Ureter (tissue), 1 donor: ENCODE data around the gene PTPRM. TPM values are rescaled to one million over a fixed set of nuclear protein-coding genes. Genes with fewer than 3 reads are reported as not detected.

Experiments
- DNase-seq: peaks from one replicate; pipeline ENCODE4 v3.0.0-alpha.2; 2020; ENCODE audit warnings: low spot score
- total RNA-seq: library from RNA; stranded (reverse); gene quantifications from one replicate; pipeline ENCODE4 v1.2.4, GENCODE V29; 2023
- donor health status: DM: yes; HTN: yes; CAD: no.

PTPRM gene
- total RNA-seq, 1 donor from 2014 or later, result 148 TPM

- no peak for DNase-seq
Observed at GRCh38 chr18:7600036-7600435, 32.9 kb downstream of the PTPRM start.

DNA sequence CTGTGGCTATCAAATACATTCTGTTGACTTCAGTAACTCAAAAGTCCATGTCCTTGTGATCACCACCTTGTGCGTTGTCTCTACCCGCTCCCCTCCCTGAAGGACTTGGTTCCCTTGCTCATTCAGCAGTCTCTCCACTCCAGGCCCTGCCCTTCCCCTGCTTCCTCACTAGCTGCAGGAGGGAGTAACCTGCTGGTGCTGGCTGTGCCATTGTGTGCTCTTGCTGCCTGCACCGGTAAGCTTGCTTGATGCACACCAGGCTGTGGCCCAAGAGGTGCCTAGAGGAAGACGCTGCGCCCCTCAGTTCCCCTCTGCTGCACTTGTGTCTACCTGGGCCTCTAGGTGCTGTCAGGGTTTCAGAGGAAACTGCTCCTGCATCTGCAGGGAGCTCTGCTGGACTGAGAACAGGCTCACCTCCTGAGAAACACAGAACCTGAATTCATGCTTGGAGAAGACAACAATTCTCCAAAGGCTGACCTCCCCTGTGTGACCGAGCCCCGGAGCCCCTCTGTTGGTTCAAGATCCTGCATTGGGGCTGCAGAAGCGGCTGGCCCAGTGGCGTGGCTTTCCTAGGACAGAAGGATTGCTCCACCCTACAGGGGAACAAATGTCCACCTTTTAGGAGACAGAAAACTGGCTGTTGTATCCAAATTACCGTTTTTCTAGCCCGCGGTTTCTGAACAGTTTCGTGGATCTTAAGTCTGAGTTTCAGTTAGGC is 33.6 kb downstream of the PTPRM start:
- DNase-seq, result no peak

GRCh38 chr18:7601246-7601615 is 34.1 kb downstream of the PTPRM start:
- DNase-seq, result no peak

DNA sequence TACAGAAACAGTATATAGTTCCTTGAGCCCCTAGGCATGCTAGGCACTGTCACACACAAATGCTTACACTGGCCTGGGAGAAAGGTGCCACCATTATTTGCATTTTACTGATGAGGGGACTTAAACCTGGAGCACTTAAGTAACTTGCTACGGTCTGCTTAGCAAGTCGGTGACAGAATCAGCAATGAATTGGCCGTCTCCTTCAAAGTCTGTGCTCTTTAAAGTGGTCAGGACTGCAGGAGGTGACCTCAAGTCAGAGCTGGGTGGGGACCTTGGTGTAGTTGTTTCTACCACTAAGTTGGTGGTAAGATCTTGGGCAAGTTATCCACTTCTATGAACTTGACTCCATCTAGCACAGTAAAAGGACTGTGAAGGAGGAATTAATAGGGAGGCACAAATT is 34.8 kb downstream of the PTPRM start:
- no peak for DNase-seq

DNA sequence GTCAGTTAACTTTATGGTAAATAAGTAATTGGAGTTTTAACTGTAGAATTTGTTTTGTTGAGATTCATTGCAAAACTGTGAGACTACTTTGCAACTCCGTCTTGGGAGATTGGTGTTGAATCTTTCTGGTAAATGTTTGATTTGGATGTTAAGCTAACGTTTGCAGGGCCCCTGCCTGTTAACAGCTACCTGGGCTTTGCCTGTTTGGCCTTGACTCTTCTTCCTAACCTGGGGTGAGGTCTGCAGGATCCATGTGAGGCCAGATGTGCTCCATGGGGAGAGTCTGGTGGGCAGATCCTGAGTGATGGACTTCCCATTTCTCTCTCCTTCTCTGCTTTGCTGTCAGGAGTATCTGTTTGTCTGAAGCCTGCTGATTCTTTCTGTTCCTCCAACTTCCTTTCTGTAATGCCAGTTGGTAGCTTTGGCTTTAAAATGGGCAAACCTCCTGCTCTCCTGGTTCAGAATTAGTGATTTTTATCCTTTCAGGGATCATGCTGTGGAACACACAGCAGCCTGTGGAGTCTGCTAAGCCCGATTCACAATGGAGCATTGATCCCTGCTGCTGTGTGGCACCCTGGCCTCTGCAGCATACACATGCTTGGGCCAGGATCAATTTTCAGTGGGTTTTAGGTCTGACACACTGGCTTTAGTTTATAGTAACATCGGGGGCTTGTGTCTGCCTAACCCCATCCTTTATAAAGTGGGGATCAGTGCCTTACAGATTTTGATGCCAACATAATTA is 36.3 kb downstream of the PTPRM start:
- DNase-seq, result no peak

- no peak for DNase-seq
Observed at GRCh38 chr18:7604361-7604760, 37.2 kb downstream of the PTPRM start.

GRCh38 chr18:7605705-7606104 is 38.6 kb downstream of the PTPRM start:
- no peak for DNase-seq

DNA sequence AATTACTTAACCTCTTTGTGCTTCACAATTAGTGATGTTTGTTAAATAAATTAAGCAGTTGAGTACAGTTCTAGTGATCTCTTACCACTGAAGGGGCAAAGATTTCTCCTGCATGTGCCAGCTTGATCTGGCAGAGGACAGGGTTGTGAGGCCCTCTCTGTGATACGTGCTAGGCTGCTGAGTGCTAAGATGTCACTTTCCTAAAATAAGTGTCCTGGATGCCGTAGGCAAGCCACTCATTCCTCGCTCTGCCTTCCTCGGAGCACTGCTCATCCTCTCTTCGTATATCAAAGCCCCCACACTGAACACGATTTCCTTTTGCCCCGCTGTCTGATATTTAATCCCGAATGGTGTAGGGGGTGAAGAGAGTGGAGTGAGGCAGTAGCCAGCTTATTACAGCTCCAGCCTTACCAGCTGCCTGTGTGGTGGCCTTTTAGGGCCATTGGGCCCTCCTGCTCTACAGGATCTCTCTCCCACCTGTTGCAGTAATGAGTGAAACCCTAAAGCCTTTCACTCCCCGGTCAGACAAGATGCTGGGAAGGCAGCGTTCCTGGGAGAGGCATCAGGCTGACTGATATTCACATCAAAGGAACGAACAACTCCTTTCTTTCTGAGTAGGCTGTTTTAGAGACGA is 40.5 kb downstream of the PTPRM start:
- DNase-seq, result no peak

DNA sequence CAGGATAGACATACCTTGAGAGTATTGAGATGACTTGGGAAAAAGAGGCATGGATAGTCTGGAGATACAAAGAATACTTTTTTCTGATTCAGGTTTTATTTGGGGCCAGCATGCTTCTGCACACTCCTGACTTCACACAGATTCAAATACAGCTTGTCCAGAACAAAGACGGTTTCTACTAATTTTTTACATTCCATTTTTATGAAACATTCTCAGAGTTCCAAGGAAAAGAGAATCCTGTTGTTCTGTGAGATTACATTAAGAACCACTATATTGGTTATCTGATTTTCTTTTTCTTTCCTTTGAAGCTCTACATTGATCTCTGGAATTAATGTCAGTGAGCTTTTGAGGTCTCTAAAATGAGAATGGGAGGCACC is 41.0 kb downstream of the PTPRM start:
- no peak for DNase-seq

GRCh38 chr18:7608781-7609201 is 41.7 kb downstream of the PTPRM start:
- no peak for DNase-seq

- DNase-seq, result no peak
Observed at GRCh38 chr18:7609617-7610016, 42.5 kb downstream of the PTPRM start.

- DNase-seq, result no peak
Observed at GRCh38 chr18:7614042-7614441, 46.9 kb downstream of the PTPRM start.

GRCh38 chr18:7615840-7616239 is 48.7 kb downstream of the PTPRM start:
- DNase-seq, result no peak

- DNase-seq, result no peak
Observed at GRCh38 chr18:7616661-7617060, 49.5 kb downstream of the PTPRM start.

DNA sequence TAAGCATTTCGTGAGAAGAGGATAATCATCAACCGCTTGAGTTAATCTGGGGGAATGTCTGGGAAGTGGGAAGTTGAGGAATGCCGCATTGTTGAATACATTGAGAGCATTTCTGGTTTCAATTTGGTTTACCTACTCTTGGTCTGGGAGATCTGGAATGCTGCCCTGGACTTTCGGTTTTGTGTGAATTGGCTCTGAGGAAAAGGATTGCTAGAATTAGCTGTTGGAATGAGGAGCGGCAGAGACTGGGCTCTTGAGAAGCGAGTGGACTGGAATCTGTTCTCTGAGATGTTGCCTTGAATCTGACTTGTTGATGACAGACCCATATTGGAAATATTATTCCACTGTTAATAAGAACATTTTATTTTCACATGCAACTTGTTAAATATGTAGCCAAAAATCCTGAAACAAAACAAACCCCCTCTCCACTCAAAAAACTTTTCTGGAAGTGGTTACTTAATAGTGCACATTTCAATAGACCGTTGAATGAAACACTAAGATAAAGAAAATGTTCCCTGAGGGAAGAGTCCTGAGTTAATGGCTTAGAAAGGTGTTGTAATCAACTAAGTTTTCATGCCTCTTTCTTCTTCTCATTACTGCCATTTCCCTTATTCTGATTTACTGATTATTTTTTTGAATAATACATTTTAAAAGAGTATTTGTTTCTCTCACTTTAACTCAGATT is 50.8 kb downstream of the PTPRM start:
- DNase-seq, result no peak

DNA sequence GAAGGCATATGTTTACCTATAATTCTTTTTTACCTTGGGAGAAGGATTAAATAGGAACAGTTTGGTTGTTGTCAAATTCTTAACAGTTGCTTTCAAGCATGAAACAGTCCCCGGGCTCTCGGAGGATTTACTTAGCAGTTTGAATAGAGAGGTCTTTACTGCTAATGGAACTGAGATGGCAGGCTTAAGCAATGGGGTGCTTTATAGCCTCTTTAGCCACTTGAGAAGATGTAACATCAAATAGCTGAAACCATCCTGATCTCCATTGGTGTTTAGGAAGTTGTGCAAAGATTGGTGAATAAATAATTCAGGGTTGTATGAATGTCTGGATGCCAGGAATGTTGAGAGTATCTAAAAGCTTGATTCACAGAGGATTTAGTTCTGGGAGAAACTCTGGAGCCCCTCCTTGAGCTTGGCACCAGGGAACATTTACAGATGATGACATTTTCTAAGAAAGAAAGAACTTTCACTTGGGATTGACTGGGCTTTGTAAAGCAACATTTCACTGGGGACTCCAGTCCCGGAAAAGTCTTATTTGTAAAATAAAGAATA is 51.9 kb downstream of the PTPRM start:
- DNase-seq, result no peak

- DNase-seq, result no peak
Observed at GRCh38 chr18:7619676-7620075, 52.6 kb downstream of the PTPRM start.

DNA sequence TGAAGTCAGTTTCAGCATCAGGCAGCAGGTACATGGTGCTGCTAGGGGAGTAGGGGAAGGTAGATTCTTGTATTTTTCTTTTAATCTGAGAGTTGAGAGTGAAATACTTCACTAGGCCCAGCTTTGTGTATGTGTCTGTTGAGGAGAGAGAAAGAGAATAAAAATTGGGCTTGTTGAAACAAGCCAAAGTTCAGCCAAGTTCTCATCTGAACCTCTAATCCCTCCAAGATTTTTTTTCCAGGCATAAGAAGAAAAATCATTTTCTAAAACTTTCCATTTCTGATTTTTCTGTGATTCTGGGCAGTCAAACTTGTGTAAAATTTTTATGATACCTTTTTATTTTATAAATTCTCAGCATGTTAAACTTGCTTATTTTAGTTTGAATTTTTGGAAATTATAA is 55.6 kb downstream of the PTPRM start:
- DNase-seq, result no peak

DNA sequence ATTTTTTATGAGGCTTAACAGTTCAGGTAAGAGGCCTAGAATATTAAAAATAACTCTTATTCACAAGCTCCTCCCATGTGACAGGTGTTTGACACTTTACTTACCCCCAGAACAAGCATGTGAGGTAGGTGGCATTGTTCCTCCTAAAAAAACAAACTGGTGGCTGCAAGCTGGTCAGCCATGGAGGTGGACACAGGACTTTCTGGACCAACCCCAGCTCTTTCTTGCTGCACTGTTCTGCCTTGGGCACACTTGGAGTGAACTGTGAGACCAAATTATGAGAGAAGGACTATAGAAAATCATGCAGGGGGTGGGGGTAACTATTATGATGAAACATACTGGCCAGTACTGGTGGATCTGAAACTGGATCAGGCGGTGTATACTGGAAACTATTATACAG is 56.6 kb downstream of the PTPRM start:
- no peak for DNase-seq

DNA sequence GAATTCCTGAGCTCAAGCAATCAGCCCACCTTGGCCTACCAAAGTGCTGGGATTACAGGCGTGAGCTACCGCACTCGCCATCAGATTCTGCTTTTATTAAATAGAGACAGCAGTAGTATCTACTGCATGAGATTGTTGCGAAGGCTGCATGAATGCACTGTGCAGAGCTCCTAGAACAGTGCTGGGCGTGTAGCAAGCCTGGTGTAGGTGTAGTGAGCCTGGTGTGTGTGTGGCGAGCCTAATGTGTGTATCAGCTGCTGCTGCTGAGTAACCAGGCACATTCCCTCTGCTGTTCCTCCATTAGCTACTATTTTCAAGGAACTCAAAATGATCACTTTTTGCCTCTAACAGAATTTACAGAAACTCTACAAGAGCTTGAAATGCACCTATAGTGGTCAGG is 57.6 kb downstream of the PTPRM start:
- no peak for DNase-seq

- no peak for DNase-seq
Observed at GRCh38 chr18:7626175-7626921, 59.2 kb downstream of the PTPRM start.
